ENCODE measurements around the gene KCNC2. TPM values are rescaled to one million over a fixed set of nuclear protein-coding genes. Genes with fewer than 3 reads are reported as not detected.
A peak's percentile ranks its signal among the peaks of the same experiment; 100 is the strongest.
"Not testable (repeated sequence)": the region's sequence is repeated elsewhere in the genome, so short reads cannot be mapped to it uniquely, and the experiment has no call there.

Gene KCNC2
- total RNA-seq, result not detected in 2 replicates
- polyA plus RNA-seq (2012), result not detected

- DNase-seq (ENCODE audit: low read depth), result no peak
These were observed at the start of gene KCNC2 for GRCh38 chr12:75209812-75210138. TSS of gene KCNC2 (minus strand) at chr12:75209839.

GRCh38 chr12:75259143-75259542 is 49.5 kb upstream of the KCNC2 start:
- DNase-seq (ENCODE audit: low read depth), result no peak

DNA sequence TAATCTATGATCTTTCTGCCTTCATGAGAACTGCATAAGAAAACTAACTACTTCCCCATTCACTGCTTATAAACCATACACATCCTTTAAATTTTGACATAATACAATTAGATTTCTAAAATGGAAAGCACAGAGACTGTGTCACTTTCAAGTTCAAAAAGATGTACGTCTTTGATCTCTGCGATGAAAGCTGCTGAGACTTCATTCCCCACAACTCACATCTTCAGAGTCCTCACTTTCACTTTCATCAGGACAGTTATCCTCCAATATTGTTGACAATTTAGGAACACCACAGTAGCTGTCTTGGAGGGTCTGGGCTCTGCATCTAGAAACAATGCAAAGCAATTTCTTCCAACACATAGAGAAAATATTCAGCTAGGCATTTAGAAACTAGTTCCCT is 47.9 kb upstream of the KCNC2 start:
- DNase-seq (ENCODE audit: low read depth), result no peak

- DNase-seq (ENCODE audit: low read depth), result no peak
These were observed 35.5 kb upstream of the KCNC2 start for GRCh38 chr12:75245108-75245507.

GRCh38 chr12:75239987-75240386 is 30.3 kb upstream of the KCNC2 start:
- no peak for DNase-seq (ENCODE audit: low read depth)

GRCh38 chr12:75236206-75236605 is 26.6 kb upstream of the KCNC2 start:
- DNase-seq (ENCODE audit: low read depth), result no peak

DNA sequence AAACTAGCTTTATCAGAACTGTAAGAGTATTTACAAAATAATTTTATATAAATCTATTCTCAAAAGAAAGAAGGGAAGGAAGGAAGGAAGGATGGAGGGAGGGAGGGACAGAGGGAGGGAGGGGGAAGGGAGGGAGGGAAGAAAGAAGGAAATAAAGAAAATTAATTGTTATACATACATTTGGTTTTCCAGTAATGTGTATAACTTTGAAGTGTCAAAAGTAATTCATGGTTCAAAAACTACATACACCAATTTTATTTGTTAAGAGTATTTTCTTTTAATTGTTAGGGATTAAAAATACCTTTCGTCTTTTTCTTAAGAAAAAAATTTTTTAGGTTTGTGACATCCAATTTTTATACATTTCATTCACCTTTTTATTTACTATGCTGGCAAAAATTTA is 17.5 kb upstream of the KCNC2 start:
- no peak for DNase-seq (ENCODE audit: low read depth)

DNA sequence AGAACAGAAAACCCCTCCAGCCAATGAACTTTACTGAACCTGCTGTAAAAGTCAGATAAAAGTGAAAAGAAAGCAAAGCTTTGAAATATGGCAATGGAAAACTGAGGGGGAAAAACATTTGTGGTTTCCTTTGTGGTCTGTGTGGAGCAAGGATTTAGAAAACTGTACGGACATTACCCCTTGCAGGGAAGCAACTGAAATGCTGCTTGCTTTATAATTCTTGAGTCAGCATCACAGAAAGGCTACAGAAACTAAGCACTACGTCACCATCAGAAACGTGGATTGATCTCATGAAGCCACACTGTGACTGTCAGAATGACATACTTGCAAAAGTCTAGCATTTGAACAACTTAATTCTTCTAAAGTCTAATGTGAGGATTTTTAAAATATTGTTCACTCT is 2.4 kb upstream of the KCNC2 start:
- DNase-seq (ENCODE audit: low read depth), result no peak

GRCh38 chr12:75208856-75209811 is 505 bp downstream of the KCNC2 start:
- DNase-seq (ENCODE audit: low read depth), result peak; percentile 53

DNA sequence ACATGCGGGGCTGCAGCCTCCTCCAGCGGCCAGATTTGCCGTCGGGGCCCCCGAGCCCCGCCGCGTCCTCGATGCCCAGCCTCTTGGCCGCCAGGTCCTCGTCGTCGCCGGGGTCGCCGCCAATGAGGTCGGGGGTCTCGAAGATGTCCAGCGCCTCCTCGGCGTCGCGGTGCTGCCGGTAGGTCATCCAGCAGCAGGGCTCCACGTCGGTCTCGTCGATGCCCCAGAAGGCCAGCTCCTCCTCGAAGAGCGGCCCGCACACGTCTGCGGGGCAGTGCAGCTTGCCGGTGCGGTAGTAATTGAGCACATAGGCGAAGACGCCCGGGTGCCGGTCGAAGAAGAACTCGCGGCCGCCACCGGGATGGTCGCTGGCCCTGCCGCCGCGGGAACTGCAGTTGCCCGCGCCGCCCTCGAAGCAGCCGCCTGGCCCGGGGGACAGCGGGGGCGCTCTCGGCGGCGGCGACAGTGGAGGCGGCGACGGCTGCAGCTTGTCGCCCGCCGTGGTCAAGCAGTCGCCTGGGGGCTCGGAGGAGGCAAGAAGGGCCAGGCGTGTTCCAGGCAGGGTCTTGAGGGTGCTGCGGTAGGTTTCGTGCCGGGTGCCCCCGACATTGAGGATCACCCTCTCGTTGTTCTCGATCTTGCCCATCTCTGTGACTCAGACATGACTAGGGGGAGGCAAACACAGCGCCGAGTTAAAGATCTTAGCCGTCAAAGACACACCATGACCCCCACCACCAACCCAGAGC is 2.1 kb downstream of the KCNC2 start:
- DNase-seq (ENCODE audit: low read depth), result no peak

- no peak for DNase-seq (ENCODE audit: low read depth)
These were observed 4.1 kb downstream of the KCNC2 start for GRCh38 chr12:75205558-75205957.

- no peak for DNase-seq (ENCODE audit: low read depth)
These were observed 12.8 kb downstream of the KCNC2 start for GRCh38 chr12:75196865-75197264.

- DNase-seq (ENCODE audit: low read depth), result no peak
These were observed 13.2 kb downstream of the KCNC2 start for GRCh38 chr12:75196408-75196807.

GRCh38 chr12:75194250-75194649 is 15.4 kb downstream of the KCNC2 start:
- DNase-seq (ENCODE audit: low read depth), result no peak

- DNase-seq (ENCODE audit: low read depth), result no peak
These were observed 17.4 kb downstream of the KCNC2 start for GRCh38 chr12:75192196-75192595.

DNA sequence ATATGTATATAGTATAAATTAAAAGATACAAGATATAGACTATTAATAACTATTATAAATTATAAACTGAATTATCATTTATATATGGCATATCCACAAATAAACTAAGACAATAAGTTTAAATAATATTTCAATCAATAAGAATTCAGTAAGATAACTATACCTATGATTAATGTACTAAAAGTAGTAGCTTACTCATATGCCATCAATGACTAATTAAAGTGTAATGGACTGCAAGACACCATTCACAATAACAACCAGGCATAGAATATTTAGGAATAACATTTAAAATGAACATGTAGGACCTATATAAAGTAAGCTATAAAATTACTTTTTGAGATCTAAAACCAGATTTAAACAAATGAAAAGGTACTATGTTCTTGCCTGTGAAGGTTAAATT is 18.8 kb downstream of the KCNC2 start:
- no peak for DNase-seq (ENCODE audit: low read depth)

DNA sequence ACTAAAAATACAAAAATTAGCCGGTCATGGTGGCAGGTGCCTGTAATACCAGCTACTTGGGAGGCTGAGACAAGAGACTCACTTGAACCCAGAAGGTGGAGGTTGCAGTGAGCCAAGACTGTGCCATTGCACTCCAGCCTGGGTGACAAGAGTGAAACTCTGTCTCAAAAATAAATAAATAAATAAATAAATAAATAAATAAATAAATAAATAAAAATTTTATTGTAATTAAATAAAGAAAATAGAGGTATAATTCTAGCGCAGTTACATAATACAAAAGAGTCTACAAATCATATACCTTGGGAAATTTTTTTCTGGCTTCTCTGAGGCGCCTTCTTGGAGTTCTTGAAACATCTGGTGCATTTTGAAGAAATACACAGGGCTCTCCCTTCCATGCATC is 23.8 kb downstream of the KCNC2 start:
- not testable (repeated sequence) for DNase-seq (ENCODE audit: low read depth)

DNA sequence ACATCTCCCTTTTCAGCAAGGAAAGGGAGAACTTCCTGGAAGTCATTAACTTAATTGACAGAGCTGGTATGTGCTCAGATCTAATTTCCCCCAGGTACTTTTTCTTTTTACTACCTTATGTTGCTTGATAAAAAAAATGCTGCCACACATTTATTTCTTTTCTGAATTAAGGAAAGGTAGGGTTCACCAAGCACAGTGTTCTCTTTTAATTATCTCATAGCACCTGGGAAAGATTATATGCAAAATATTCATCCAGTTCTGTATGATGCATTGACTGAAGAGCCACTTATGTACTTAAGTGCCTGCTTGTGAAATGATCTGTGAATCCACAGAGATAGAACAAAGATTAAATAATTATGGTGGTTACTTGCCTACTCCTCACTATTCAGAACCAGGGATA is 25.1 kb downstream of the KCNC2 start:
- no peak for DNase-seq (ENCODE audit: low read depth)

DNA sequence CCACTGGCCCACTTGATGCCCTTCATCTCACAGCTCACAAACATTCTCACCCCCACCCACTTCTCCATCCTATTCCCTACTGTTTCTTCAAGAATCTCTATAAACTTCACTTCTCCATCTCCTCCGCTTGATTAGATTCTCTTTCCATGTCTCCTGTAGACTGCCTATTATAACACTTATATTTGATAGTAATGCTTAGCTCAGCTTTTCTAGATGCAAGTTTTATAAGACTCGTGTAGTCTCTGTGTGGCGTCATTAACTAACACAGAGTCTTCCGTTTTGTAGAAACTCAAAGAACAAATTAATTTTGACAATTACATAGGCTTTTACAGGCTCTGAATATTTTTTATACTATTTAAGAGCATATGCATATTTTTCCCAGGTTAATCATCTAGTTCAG is 25.7 kb downstream of the KCNC2 start:
- no peak for DNase-seq (ENCODE audit: low read depth)

- DNase-seq (ENCODE audit: low read depth), result peak; percentile 73
These were observed 31.6 kb downstream of the KCNC2 start for GRCh38 chr12:75177997-75178396.

- no peak for DNase-seq (ENCODE audit: low read depth)
These were observed 37.0 kb downstream of the KCNC2 start for GRCh38 chr12:75172611-75173010.

GRCh38 chr12:75170640-75171185 is 38.9 kb downstream of the KCNC2 start:
- DNase-seq (ENCODE audit: low read depth), result no peak

Measured in myocyte (in vitro differentiated cells).